ENCODE results near the gene LARGE2. TPM values are rescaled to one million over a fixed set of nuclear protein-coding genes. Genes with fewer than 3 reads are reported as not detected.

LARGE2 gene
- total RNA-seq, 1 experiment from 2014 or later, result 124 TPM

DNA sequence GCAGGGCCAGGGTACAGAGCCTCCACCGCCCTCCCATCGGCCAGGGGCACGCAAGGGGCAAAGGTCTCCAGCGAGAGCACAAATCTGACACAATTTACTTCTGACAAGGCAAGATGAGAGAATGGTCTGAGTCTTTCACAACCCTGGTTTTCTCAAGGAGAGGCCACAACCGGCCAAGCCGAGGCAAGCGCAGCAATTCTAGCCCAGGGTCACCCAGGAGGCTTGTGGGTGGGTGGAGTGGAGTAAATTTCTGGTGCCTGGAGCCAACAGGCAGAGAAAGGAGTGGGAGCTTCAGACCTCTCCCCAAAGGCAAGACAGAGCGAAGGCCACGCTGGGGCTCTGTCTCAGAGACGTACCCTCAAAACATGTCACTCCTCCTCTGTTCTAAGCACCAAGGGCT, 9.3 kb downstream of the LARGE2 start:
- ATAC-seq (no peak), DNase-seq (ENCODE audit: low spot score) (no peak)
- POLR2A ChIA-PET, result interaction anchor here (1.7 kb wide), 1 partner anchor 10 kb away, joined by 6 read pairs; the partner anchor contains the start of gene LARGE2
- Mint-ChIP-seq H3K27ac (peak overlapping the region; percentile 89), H3K4me1 (no peaks in the 10 kb centered on the region; the same call in 1 of the 2 replicates), H3K36me3 (peaks cover 26% of the 10 kb centered on the region), H3K4me3 (no peak overlapping the region), H3K27me3 (ENCODE audit: low read depth) (no peaks in the 10 kb centered on the region; the same call in 1 of the 2 replicates), H3K9me3 (no peaks in the 10 kb centered on the region)
- CTCF ChIA-PET, result interaction anchor here (0.6 to 0.7 kb wide), 2 partner anchors 75 to 76 kb away, joined by 3 to 4 read pairs; no protein-coding TSS in a partner anchor
- TF ChIP-seq, protein P1, sequence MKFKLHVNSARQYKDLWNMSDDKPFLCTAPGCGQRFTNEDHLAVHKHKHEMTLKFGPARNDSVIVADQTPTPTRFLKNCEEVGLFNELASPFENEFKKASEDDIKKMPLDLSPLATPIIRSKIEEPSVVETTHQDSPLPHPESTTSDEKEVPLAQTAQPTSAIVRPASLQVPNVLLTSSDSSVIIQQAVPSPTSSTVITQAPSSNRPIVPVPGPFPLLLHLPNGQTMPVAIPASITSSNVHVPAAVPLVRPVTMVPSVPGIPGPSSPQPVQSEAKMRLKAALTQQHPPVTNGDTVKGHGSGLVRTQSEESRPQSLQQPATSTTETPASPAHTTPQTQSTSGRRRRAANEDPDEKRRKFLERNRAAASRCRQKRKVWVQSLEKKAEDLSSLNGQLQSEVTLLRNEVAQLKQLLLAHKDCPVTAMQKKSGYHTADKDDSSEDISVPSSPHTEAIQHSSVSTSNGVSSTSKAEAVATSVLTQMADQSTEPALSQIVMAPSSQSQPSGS (CRISPR knock-in tag; IDR thresholded peaks at IDR 0.05; ENCODE audit: borderline replicate concordance, low read depth), result no peak
- TF ChIP-seq ZNF416 (CRISPR knock-in tag; IDR thresholded peaks at IDR 0.05), result no peak
- no peak for TF ChIP-seq TEAD1 (CRISPR knock-in tag; IDR thresholded peaks at IDR 0.05)
- TF ChIP-seq FOXK1 (CRISPR knock-in tag; IDR thresholded peaks at IDR 0.05), result no peak
- TF ChIP-seq FOXP4 (CRISPR knock-in tag; IDR thresholded peaks at IDR 0.05), result no peak

GRCh38 chr11:45932217-45932616, 9.8 kb downstream of the LARGE2 start:
- H3K4me1 Mint-ChIP-seq, result no peaks in the 10 kb centered on the region; the same call in 1 of the 2 replicates
- no peak for ATAC-seq
- CTCF ChIA-PET, result interaction anchor here (0.7 kb wide), 1 partner anchor 74 kb away, joined by 4 read pairs; no protein-coding TSS in a partner anchor
- TF ChIP-seq, protein P2, sequence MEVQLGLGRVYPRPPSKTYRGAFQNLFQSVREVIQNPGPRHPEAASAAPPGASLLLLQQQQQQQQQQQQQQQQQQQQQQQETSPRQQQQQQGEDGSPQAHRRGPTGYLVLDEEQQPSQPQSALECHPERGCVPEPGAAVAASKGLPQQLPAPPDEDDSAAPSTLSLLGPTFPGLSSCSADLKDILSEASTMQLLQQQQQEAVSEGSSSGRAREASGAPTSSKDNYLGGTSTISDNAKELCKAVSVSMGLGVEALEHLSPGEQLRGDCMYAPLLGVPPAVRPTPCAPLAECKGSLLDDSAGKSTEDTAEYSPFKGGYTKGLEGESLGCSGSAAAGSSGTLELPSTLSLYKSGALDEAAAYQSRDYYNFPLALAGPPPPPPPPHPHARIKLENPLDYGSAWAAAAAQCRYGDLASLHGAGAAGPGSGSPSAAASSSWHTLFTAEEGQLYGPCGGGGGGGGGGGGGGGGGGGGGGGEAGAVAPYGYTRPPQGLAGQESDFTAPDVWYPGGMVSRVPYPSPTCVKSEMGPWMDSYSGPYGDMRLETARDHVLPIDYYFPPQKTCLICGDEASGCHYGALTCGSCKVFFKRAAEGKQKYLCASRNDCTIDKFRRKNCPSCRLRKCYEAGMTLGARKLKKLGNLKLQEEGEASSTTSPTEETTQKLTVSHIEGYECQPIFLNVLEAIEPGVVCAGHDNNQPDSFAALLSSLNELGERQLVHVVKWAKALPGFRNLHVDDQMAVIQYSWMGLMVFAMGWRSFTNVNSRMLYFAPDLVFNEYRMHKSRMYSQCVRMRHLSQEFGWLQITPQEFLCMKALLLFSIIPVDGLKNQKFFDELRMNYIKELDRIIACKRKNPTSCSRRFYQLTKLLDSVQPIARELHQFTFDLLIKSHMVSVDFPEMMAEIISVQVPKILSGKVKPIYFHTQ (CRISPR knock-in tag; IDR thresholded peaks at IDR 0.05), result no peak
- no peak for TF ChIP-seq SP1 (CRISPR knock-in tag; conservative IDR thresholded peaks at IDR 0.05)
- no peak for TF ChIP-seq ZNF317 (CRISPR knock-in tag; IDR thresholded peaks at IDR 0.05; ENCODE audit: borderline replicate concordance, low read depth)
- no peak for TF ChIP-seq CDX4 (CRISPR knock-in tag; IDR thresholded peaks at IDR 0.05; ENCODE audit: borderline replicate concordance)
- TF ChIP-seq, protein P3, sequence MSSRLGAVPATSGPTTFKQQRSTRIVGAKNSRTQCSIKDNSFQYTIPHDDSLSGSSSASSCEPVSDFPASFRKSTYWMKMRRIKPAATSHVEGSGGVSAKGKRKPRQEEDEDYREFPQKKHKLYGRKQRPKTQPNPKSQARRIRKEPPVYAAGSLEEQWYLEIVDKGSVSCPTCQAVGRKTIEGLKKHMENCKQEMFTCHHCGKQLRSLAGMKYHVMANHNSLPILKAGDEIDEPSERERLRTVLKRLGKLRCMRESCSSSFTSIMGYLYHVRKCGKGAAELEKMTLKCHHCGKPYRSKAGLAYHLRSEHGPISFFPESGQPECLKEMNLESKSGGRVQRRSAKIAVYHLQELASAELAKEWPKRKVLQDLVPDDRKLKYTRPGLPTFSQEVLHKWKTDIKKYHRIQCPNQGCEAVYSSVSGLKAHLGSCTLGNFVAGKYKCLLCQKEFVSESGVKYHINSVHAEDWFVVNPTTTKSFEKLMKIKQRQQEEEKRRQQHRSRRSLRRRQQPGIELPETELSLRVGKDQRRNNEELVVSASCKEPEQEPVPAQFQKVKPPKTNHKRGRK (CRISPR knock-in tag; IDR thresholded peaks at IDR 0.05; ENCODE audit: borderline replicate concordance), result no peak
- TF ChIP-seq FOXP4 (CRISPR knock-in tag; IDR thresholded peaks at IDR 0.05), result no peak
- TF ChIP-seq ZNF138 (CRISPR knock-in tag; conservative IDR thresholded peaks at IDR 0.05), result no peak
- no peaks in the 10 kb centered on the region; the same call in 1 of the 2 replicates for H3K27me3 Mint-ChIP-seq (ENCODE audit: low read depth)
- H3K4me3 Mint-ChIP-seq, result no peak overlapping the region
- H3K27ac Mint-ChIP-seq, result 0 out of 2 replicates have a peak overlapping the region, but pooled peaks have one; percentile 89
- no peaks in the 10 kb centered on the region for H3K9me3 Mint-ChIP-seq
- no peak for DNase-seq (ENCODE audit: low spot score)
- POLR2A ChIA-PET, result interaction anchor here (0.5 to 0.6 kb wide), 2 partner anchors 8 to 48 kb away, joined by 3 to 4 read pairs; no protein-coding TSS in a partner anchor
- peaks cover 25% of the 10 kb centered on the region for H3K36me3 Mint-ChIP-seq

All from WTC11 (cell line).